T47D (cell line): ENCODE results near the gene MARK1.
A peak's percentile ranks its signal among the peaks of the same experiment; 100 is the strongest.

Source experiments
- DNase-seq, 2 experiments: peaks; one replicate each; pipeline versions ENCODE4 v3.0.0 to v3.0.0-alpha.2; 2011 to 2012; ENCODE audit warnings: low read depth in 1 of 2, low spot score in 1 of 2
- JUND ChIP-seq: IDR thresholded peaks from 2 replicates; pipeline ENCODE4 v1.6.1; 2012; ENCODE audit warnings: low read depth
- in situ Hi-C: cut with HindIII; loops from 2 replicates; pipeline ENCODE4 v1.10.0; 2016; ENCODE audit warnings: low sequenced_read_pairs, low pct_unique_long_range_greater_than_20kb

Gene MARK1

DNA sequence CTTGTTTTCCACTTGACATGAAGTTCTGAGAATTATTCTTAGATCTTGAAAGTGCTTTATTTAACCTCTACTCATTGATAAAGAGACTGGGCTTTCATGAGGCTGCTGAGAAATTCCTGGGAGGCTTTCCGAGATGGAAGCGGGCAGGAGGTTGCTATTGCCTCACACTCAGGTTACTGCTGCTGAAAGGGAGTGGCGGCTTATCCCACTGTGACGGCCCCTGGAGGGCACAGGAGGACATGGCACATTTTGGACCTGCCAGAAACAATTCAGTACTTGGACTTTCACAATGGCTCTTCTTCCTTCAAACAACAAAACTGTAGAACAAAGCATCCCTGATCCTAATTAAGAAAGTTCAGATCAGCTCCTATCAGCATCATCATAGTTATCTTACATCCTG is 16.2 kb upstream of the MARK1 start:
- in situ Hi-C loops: no loop called here
- TF ChIP-seq JUND: no peak
- no peak for DNase-seq

DNA sequence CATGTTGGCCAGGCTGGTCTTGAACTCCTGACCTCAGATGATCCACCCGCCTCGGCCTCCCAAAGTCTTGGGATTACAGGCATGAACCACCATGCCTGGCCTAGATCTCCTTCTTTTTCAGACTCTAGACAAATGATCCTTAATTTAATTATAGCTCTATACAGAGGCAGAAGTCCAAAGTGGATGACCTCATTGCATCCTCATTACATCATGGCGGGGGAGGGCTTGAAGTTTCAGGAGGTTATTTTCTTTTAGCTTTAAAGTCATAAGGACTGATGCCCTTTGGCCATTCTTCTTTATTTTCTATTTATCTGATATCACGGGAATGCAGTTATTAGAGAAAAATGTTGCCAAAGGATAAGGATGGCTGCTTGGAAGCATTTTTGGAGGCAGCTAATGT is 14.1 kb upstream of the MARK1 start:
- no peak for TF ChIP-seq JUND
- DNase-seq: no peak
- in situ Hi-C loops: no loop called here

DNA sequence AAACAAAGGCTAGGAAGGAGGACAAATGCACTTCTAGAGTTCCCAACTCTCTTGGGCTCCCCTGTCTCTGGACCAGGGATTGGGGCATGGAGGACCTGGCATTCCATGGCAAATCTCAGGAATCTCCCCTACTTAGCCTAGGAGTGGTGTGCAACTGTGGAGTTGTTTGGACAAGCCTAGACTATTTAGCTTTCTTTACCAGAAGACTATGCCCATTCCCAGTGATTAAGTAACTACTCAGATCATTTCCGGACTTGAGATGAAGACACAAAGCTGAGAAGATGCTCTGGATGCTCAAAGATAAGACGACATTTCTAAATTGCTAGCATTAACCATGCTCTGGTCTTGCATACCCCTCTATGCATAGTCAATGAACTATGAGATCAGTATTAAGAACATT is 13.7 kb upstream of the MARK1 start:
- no peak for DNase-seq
- in situ Hi-C loops: no loop called here
- no peak for TF ChIP-seq JUND

- TF ChIP-seq JUND: no peak
- in situ Hi-C loops: no loop called here
- no peak for DNase-seq
These were observed 11.8 kb upstream of the MARK1 start for GRCh38 chr1:220516014-220516721.

DNA sequence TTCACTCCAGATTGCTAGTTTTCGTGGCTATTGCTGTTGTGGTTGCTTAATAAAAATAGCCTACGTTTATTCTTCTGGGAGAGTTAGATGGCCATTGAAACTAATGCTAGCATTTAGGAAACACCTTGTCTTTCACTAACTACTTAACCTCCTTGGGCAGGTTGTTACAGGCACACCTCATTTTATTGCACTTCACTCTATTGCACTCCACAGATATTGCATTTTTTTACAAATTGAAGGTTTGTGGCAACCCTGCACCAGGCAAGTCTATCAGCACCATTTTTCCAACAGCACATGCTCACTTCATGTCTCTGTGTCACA is 11.3 kb upstream of the MARK1 start:
- no peak for DNase-seq
- in situ Hi-C loops: no loop called here

GRCh38 chr1:220521778-220522177 is 6.2 kb upstream of the MARK1 start:
- peak; percentile 27 to 77 for DNase-seq
- no peak for TF ChIP-seq JUND
- in situ Hi-C loops: no loop called here

More for the DNA sequence above, 11.3 kb upstream of the MARK1 start:
- TF ChIP-seq JUND: no peak

- in situ Hi-C loops: no loop called here
- TF ChIP-seq JUND: no peak
- no peak for DNase-seq
These were observed 1.6 kb upstream of the MARK1 start for GRCh38 chr1:220526294-220526693.

- no peak for TF ChIP-seq JUND
- DNase-seq: no peak
- in situ Hi-C loops: no loop called here
These were observed 543 bp upstream of the MARK1 start for GRCh38 chr1:220527279-220527907.

- DNase-seq: no peak
- TF ChIP-seq JUND: no peak
- in situ Hi-C loops: no loop called here
These were observed 954 bp downstream of the MARK1 start for GRCh38 chr1:220528679-220529501.

DNA sequence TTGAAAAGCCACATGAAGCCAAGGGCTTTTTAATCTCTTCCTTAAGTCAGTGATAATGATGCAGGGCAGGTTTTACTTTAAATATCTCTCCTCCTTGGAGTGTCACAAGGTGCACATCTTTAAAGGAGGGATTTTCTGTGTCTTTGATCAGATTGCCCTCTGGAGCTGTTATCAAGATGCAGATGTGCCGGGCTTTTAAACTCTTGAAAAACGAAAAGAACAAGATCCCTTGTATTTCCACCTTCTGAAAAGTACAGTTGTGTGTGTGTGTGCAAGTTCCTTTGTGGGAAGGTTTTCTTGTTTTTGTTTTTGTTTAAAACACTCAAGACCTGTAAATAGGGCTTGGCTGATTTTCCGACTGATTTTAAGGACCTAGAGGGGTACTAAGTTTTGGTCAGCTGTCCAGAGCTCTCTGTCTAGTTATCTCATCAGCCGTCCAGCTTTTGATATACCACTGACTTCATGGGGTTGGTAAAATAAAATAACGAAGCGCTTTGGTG is 1.6 kb downstream of the MARK1 start:
- DNase-seq: no peak
- TF ChIP-seq JUND: no peak
- in situ Hi-C loops: no loop called here

DNA sequence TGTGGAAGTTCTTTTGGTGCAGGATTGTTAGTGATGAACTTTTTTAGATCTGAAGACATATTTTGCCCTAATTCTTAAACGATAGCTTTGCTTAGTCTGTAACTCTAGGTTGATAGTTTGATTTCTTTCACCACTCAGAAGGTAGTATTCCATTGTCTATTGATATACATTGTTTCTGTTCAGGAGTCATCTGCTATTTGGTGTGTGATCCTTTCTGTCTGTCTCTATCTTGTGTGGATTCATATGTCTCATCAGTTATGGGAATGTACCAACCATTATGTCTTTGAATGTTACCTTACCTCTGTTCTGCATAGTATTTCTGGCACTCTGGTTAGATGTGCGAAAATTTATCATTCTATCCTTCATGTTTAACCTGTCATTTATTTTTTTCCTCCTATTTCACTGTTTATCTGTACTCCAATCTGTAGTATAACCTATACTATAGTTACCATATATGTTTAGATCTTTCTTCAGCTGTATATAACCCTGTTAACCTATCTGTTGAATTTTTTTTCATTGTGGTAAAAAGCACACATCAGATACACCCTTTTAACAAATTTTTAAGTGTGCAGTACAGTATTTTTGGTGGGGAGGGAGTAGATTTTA is 5.7 kb downstream of the MARK1 start:
- no peak for DNase-seq
- no peak for TF ChIP-seq JUND
- in situ Hi-C loops: no loop called here

DNA sequence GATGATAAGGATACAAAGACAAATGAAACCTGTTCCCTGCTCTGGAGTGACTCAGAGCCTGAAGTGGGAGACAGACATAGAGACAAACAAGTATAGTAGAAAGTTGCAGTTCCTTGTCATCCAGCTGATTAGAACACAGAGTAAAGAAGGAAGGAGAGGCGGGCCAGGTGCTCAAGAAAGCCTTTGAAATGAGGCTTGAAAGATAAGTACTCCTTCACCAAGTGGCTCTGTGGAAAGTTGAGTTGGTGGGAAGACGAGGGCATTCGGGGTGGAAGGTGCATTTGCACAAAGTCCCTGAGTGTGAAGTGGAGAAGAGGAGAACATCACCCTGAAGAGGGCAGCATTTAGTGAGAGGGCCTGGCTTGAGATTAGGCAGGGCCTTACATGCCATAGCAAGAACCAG is 17.0 kb downstream of the MARK1 start:
- TF ChIP-seq JUND: no peak
- in situ Hi-C loops: no loop called here
- peak; percentile 34 to 70 for DNase-seq
